NT2/D1 (cell line): ENCODE data around the gene CRAMP1.
"Not testable (repeated sequence)": the region's sequence is repeated elsewhere in the genome, so short reads cannot be mapped to it uniquely, and the experiment has no call there.

Source experiments
- DNase-seq: peaks from one replicate; pipeline ENCODE4 v3.0.0-alpha.2; 2011; ENCODE audit warnings: low read depth, low spot score
- H3K27me3 ChIP-seq: 2 replicates; pipeline ENCODE4 v1.6.0; 2011; ENCODE audit warnings: mild to moderate bottlenecking; ENCODE audit not compliant: insufficient read length, insufficient read depth
- H3K36me3 ChIP-seq: 2 replicates; pipeline ENCODE4 v1.6.1; 2011; ENCODE audit warnings: mild to moderate bottlenecking, low read length, mixed read lengths; ENCODE audit not compliant: insufficient read depth, insufficient read length
- H3K4me1 ChIP-seq: 2 replicates; pipeline ENCODE4 v1.5.1; 2011; ENCODE audit not compliant: insufficient read depth, insufficient read length
- H3K4me3 ChIP-seq: 2 replicates; pipeline ENCODE4 v1.5.1; 2011; ENCODE audit warnings: low read depth; ENCODE audit not compliant: insufficient read length
- H3K9ac ChIP-seq: 2 replicates; pipeline ENCODE4 v1.6.0; 2011; ENCODE audit warnings: low read depth; ENCODE audit not compliant: insufficient read length
- H3K9me3 ChIP-seq: 2 replicates; pipeline ENCODE4 v1.5.1; 2011; ENCODE audit warnings: mild to moderate bottlenecking, low read length; ENCODE audit not compliant: insufficient read depth
- SUZ12 ChIP-seq: IDR thresholded peaks from 2 replicates; pipeline ENCODE4 v1.6.1; 2011; ENCODE audit not compliant: insufficient read length, insufficient read depth; ENCODE audit errors: extremely low read depth
- YY1 ChIP-seq: IDR thresholded peaks from 2 replicates; pipeline ENCODE4 v1.6.1; 2011; ENCODE audit not compliant: insufficient read length, insufficient read depth
- ZNF274 ChIP-seq: IDR thresholded peaks from 2 replicates; pipeline ENCODE4 v1.6.1; 2011; ENCODE audit warnings: mild to moderate bottlenecking, low read depth, low read length

CRAMP1 gene

DNA sequence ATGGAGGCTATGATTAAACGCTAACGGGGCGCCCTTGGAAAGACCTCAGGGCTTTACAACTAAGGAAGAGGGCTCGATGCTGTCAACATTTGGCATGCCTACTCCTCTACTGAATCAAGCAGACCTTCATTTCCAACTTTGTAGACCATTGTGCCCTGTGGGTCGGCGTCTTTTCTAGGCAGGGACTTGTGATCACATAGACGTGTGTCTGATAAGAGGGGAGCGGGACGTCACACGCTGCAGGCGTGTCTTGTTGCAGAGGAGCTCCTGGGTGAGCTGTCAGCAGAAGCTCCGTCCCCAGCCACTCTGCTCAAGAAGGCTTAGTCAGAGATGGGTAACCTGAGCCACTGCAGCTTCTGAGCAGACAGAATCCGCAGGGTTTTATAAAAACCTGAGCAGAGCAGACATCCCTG, 96.6 kb downstream of the CRAMP1 start:
- H3K9me3 ChIP-seq: no peaks in the 10 kb centered on the region
- no peaks in the 10 kb centered on the region for H3K27me3 ChIP-seq
- TF ChIP-seq SUZ12 (no peak), YY1 (no peak), ZNF274 (no peak)
- peaks cover 22% of the 10 kb centered on the region for H3K36me3 ChIP-seq
- DNase-seq: no peak
- H3K4me3 ChIP-seq: no peak overlapping the region
- no peak overlapping the region for H3K9ac ChIP-seq
- H3K4me1 ChIP-seq: peaks cover 14% of the 10 kb centered on the region

DNA sequence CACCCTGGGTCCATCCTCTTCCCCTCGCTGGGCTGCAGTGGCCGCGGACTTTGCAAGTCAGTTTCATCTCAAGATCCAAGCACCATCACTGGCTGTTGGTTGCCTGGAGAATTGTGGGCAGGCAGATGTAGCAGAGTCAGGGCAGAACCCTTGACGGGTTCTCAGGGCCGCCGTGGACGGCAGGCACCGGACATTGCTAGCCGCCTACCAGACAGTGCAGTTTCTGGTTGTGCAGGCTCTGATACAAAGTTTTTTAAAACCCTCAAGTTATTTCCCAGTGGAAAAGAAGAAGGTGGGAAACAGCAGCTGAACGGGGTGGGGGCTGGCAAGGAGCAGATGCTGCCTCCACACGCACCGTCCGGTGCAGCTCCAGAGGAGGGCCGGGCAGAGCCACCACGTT, 97.2 kb downstream of the CRAMP1 start:
- peaks cover 18% of the 10 kb centered on the region for H3K4me1 ChIP-seq
- H3K9me3 ChIP-seq: no peaks in the 10 kb centered on the region
- peaks cover 22% of the 10 kb centered on the region for H3K36me3 ChIP-seq
- no peaks in the 10 kb centered on the region for H3K27me3 ChIP-seq
- TF ChIP-seq YY1: no peak
- no peak for TF ChIP-seq ZNF274
- TF ChIP-seq SUZ12: no peak
- H3K9ac ChIP-seq: no peak overlapping the region
- no peak overlapping the region for H3K4me3 ChIP-seq
- no peak for DNase-seq

DNA sequence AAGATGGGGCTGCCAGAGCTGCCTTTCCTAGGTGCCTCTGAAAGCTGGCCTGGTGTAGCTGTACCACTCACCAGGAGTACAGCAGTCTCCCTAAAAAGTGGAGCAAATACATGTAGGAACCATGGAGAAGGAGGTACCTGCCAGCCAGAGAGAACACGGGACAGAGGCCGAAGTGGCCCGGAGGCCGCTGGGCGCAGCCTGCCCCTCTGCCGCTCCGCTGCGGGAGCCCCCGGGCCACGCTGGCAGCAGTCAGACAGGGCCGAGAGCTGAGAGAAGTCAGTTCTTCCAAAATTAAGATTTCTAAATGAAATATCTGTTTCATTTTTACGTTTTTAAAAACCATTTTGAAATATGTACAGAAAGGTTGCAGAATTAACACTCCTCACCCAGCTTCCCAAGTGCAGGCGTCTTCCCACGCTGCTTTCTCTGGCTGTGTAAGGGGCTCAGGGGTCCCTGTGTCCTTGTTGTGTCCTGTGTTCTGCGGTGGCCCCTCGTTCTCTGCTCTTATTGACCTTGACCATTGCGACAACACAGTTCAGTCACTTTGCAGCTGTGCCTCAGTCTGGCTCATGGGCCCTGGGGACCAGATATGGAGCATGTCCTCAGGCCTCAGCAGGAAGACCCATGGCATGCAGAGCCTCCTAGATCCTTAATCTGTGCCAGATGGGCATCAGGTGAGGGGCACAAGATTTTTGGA, 98.8 kb downstream of the CRAMP1 start:
- Histone ChIP-seq H3K9me3 (no peaks in the 10 kb centered on the region), H3K36me3 (peaks cover 26% of the 10 kb centered on the region), H3K4me3 (no peak overlapping the region), H3K27me3 (no peaks in the 10 kb centered on the region), H3K9ac (no peak overlapping the region), H3K4me1 (peaks cover 18% of the 10 kb centered on the region)
- no peak for TF ChIP-seq SUZ12
- no peak for TF ChIP-seq ZNF274
- TF ChIP-seq YY1: no peak
- no peak for DNase-seq

DNA sequence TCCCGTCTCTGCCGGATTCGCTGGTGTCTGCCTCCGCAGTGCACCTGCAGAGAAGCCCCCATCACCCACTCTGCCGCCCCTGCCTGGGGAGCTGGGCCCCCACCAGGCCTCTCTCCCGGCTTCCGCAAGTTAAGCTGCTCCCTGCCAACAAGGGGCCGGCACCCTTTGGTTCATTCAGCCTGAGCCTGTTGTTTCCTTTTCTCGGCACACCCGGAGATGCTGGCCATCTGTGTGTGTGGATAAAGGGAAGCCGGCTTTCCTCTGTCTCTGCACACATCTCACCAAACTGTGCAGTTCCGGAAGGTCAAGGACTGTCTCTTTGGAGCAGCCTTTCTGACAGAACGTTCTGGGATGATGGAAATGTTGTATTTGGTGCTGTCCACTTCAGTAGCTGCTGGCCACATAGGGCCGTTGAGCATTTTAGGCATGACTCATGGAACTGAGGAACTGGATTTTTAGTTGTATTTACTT, 100.7 kb downstream of the CRAMP1 start:
- H3K4me3 ChIP-seq: no peak overlapping the region
- H3K27me3 ChIP-seq: no peaks in the 10 kb centered on the region
- TF ChIP-seq ZNF274 (no peak), SUZ12 (no peak), YY1 (no peak)
- peaks cover 14% of the 10 kb centered on the region for H3K4me1 ChIP-seq
- no peak overlapping the region for H3K9ac ChIP-seq
- H3K36me3 ChIP-seq: peaks cover 26% of the 10 kb centered on the region
- DNase-seq: no peak
- H3K9me3 ChIP-seq: no peaks in the 10 kb centered on the region

DNA sequence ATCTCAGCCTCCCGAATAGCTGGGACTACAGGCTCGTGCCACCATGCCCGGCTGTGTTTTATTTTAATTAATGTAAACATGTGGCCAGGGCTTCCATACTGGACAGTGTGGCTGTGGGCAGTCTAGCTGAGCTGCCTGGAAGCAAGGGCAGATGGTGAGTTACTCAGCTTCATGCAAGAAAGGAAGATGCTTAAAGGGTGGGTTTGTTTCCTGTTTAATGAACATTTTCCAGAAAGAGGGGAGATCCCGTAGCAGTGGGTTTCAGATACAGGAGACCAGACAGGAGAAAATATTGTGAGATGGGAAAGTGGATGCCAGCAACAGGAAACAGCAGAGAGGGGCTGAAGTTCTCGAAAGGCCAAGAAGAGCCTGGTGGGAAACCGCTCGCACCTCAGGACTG, 101.2 kb downstream of the CRAMP1 start:
- peaks cover 9% of the 10 kb centered on the region for H3K4me1 ChIP-seq
- TF ChIP-seq YY1 (no peak), SUZ12 (no peak), ZNF274 (no peak)
- peaks cover 21% of the 10 kb centered on the region for H3K36me3 ChIP-seq
- H3K4me3 ChIP-seq: no peak overlapping the region
- no peak for DNase-seq
- no peak overlapping the region for H3K9ac ChIP-seq
- H3K9me3 ChIP-seq: no peaks in the 10 kb centered on the region
- no peaks in the 10 kb centered on the region for H3K27me3 ChIP-seq

DNA sequence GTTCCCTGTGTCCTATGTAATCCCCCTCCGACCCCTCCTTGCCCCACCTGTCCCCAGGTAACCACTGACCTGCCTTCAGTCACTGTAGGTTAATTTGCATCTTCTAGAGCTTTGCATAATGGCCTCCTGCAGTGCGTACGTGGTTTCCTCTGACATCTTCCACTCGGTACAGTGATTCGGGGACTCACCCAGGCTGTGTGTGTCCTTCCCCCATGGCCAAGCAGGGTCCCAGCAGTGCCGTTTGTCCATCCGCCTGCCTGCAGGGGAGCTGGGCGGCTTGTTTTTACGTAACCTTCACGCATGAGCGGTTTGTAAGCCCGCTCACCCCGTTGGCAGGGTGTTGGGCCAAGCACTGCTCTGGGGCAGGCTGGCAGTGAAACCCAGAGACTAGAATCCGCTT, 101.8 kb downstream of the CRAMP1 start:
- no peak for DNase-seq
- Histone ChIP-seq H3K4me1 (peaks cover 5% of the 10 kb centered on the region), H3K4me3 (no peak overlapping the region)

DNA sequence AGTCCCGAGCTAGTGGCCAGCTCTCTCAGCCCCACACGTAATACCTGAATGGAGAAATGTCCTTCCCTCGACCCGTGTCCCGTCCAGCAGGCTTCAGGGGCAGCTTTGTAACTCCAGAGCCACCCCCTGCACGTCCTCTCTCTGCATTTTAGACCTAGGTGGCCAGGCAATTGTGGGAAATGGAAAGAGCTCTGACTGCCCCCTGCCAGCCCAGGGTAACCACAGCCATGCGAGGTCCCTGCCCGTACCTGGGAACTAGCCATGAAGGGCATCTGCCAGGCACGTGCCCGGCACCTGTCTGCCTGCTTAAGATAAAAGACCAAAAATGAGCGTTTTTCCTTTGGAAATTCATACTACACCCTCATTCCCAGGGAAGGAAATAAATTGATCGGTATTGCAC, 103.1 kb downstream of the CRAMP1 start:
- Histone ChIP-seq H3K4me3 (no peak overlapping the region), H3K9ac (no peak overlapping the region), H3K9me3 (no peaks in the 10 kb centered on the region), H3K4me1 (peaks cover 5% of the 10 kb centered on the region), H3K27me3 (no peaks in the 10 kb centered on the region), H3K36me3 (peaks cover 13% of the 10 kb centered on the region)
- no peak for DNase-seq
- no peak for TF ChIP-seq YY1
- no peak for TF ChIP-seq SUZ12
- no peak for TF ChIP-seq ZNF274

More for the DNA sequence above, 101.8 kb downstream of the CRAMP1 start:
- TF ChIP-seq SUZ12: no peak
- TF ChIP-seq YY1: no peak
- no peak for TF ChIP-seq ZNF274
- Histone ChIP-seq H3K36me3 (peaks cover 19% of the 10 kb centered on the region), H3K27me3 (no peaks in the 10 kb centered on the region), H3K9me3 (no peaks in the 10 kb centered on the region), H3K9ac (no peak overlapping the region)

DNA sequence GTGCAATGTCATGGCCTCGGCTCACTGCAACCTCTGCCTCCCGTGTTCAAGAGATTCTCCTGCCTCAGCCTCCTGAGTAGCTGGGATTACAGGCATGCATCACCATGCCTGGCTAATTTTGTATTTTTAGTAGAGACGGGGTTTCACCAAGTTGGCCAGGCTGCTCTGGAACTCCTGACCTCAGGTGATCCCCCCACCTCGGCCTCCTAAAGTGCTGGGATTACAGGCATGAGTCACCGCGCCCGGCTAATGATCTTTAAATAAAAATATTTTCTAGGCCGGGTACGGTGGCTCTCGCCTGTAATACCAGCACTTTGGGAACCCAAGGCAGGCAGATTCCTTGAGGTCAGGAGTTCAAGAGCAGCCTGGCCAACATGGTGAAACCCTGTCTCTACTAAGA, 106.1 kb downstream of the CRAMP1 start:
- H3K36me3 ChIP-seq, H3K9ac ChIP-seq, H3K4me3 ChIP-seq, H3K4me1 ChIP-seq, DNase-seq, H3K27me3 ChIP-seq, H3K9me3 ChIP-seq: not testable (repeated sequence)

DNA sequence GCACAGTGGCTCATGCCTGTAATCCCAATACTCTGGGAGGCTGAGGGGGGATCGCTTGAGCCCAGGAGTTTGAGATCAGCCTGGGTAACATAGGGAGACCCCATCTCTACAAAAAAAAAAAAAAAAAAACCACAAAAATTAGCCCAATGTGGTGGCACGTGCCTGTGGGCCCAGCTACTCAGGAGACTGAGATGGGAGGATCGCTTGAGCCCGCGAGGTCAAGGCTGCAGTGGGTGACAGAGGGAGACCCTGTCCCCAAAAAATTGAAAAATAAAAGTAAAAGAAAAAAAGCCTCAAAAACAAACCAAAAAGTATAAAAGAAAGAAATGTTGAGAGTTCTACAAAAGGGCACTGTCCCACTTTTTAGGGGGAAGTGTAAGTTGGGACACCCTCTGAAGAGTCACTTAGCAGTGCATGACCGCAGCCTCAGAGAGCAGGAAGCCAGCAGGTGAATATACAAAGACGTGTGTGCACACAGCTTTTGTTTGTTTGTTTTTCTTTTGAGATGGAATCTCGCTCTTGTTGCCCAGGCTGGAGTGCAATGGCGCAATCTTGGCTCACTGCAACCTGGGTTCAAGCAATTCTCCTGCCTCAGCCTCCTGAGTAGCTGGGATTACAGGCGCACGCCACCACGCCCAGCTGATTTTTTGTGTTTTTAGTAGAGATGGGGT, 107.5 kb downstream of the CRAMP1 start:
- H3K4me1 ChIP-seq, H3K27me3 ChIP-seq, DNase-seq, H3K9me3 ChIP-seq, H3K4me3 ChIP-seq, H3K9ac ChIP-seq: not testable (repeated sequence)
- peaks cover 16% of the 10 kb centered on the region for H3K36me3 ChIP-seq
